Endothelial cell of hepatic sinusoid (primary cell): Measurements from ENCODE around the gene GPC5.

ENCODE experiments used
- in situ Hi-C: cut with HindIII; loops from 2 replicates; pipeline ENCODE4 v1.10.0; 2017; ENCODE audit warnings: low sequenced_read_pairs

GPC5 gene

GRCh38 chr13:92103689-92104153 lies 705.3 kb downstream of the GPC5 start:
- in situ Hi-C loops: no loop called here

DNA sequence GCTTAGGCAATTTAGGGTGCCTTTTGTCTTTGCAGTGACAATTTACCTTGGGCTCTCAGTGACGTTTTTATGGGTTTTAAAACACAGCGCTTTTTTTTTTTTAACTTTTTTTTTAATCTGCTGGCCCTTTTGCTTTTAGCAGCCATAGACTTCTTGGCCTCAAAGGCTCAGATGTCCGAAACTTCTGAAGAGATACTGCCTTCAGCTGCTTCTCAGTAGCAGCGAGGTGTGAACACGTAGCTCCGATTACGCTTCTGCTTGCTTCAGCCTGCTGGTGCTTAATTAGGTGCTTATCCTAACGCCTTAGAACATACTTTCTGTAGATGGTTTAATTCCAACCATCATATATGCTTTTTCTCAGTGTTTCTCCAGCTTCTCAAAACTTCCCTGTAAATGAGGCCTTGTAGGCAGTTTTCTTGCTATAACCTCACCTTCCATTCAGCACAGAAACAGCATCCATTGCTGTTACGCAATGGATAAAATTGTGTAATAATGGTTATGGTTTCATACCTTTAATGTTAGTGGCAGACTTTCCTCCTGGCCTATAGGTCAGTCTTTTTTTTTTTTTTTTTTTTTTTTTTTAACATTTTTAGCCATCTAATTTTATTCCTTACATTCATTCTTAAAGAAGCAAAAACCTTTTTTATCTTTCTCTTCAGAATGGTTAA lies 723.9 kb downstream of the GPC5 start:
- in situ Hi-C loops: no loop called here

DNA sequence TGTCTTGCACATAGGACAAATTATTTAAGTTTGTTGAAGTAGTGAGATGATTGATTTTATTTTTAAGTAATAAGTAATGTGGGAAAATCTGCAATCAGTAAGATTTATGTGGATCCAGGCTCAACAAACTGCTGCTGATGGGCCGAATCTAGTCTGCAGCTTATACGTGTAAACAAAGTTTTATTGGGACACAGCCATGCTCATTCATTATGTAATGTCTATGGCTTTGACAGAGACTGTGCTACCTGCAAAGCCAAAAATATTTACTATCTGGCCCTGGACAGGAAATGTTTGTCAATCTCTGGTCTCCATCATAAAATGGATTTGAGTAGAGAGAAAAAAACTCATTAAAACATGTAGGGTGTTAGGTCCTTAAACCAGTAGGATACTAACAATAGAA lies 728.0 kb downstream of the GPC5 start:
- in situ Hi-C loops: no loop called here

DNA sequence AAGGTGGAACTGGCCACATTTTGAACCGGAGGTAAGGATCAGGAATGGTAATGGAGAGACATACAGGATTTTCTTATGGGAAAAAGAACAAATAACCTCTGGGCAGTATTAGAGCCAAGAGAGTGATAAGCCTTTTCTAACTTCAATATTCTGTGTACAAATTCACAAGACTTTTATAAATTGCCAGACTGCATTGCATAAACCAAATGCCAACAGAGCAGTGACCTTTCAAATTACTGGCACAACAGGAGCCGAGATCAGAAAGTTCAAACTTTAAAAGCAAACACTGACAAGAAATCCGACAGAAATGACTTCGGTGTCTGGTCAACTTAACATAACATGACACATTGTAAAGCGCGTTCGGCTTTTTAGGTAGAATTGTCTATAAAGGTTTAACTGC lies 737.1 kb downstream of the GPC5 start:
- in situ Hi-C loops: no loop called here

- in situ Hi-C loops: no loop called here
Observed at GRCh38 chr13:92136449-92137155, 738.2 kb downstream of the GPC5 start.

GRCh38 chr13:92137520-92137919 lies 739.1 kb downstream of the GPC5 start:
- in situ Hi-C loops: no loop called here

- in situ Hi-C loops: no loop called here
Observed at GRCh38 chr13:92143766-92144165, 745.3 kb downstream of the GPC5 start.

DNA sequence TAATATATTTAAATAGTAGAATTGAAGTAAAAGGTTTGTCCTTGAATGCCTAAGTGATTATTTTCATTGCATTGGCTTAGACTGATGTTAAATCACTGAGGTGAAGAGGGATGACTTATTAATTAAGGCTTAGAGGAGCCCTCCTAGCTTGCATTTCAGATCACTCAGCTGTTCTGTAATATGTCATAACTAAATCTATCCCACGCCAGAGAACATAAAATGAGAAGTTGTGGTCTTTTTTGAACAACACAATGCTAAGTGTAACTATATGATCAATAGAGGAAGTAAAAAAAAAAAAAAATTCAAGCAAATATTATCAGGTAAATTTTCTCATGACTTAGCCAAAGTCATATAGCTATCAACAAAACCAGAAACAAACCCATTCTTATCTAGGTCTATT lies 752.2 kb downstream of the GPC5 start:
- in situ Hi-C loops: no loop called here

DNA sequence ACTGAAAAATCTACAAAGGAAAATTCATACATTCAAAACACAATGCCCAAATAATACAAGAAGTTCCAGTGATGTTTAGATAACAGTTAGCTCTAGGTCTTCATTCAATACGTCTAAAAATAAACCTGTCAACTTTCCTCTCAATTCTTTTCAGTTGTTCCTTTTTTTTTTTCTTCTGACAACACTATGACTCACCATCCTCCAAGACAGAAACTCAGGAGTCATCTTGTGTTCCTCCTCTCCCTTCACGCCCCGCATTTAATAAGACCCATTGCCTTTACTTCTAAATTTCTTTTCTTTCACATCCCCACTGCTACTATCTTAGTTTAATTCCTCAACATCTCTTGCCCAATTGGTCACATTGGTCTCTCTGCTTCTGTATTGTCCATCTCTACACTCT lies 759.9 kb downstream of the GPC5 start:
- in situ Hi-C loops: no loop called here

DNA sequence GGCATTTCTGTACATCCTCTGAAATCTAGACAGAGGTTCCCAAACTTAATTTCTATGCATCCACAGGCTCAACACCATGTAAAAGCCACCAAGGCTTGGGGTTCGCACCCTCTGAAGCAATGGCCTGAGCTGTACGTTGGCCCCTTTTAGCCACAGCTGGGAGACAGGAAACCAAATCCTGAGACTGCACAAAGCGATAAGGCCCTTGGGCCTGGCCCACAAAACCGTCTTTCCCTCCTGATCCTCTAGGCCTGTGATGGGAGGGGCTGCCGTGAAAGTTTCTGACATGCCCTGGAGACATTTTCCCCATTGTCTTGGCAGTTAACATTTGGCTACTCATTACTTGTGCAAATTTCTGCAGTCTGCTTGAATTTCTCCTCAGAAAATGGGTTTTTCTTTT lies 766.4 kb downstream of the GPC5 start:
- in situ Hi-C loops: no loop called here

DNA sequence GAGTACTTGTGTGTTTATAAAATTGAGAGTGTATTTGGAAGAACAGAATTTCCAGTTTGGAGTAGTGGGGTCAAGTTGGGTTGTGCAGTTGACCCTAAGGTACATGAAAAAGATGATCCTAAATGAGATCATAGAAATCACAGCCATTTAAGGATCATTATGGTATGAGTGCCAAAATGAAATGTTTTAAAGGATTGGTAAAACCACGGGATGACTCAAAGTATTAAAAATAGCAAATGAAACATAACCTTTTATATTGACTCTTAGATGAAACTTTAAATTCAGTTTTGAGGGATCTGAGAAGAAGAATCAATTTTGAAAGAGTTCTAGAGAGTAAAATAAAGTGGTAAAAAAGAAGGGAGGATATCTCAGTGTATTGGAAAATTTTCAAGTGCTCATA lies 773.8 kb downstream of the GPC5 start:
- in situ Hi-C loops: no loop called here

GRCh38 chr13:92173254-92173653 lies 774.8 kb downstream of the GPC5 start:
- in situ Hi-C loops: no loop called here

DNA sequence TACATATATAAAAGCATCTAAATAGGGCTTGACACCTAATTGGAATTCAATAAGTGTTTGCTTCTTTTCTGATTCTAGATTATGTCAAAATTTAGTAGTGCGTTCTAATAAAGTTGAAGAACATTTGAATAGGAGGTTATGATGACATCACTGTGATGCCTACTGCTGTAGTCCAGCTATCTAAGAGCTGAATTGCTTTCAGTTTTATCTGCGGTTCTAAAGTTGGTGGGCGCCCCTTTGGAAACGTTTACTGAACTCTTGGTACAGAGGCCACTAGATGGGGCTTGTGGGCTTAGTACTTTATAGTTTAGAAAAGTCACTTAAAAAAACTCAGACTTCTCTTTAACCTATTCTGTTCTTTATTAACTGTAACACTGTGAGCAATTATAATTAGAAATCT lies 776.9 kb downstream of the GPC5 start:
- in situ Hi-C loops: loop anchor here (25.0 kb wide), 1 partner anchor 187 kb away; no protein-coding TSS in a partner anchor

DNA sequence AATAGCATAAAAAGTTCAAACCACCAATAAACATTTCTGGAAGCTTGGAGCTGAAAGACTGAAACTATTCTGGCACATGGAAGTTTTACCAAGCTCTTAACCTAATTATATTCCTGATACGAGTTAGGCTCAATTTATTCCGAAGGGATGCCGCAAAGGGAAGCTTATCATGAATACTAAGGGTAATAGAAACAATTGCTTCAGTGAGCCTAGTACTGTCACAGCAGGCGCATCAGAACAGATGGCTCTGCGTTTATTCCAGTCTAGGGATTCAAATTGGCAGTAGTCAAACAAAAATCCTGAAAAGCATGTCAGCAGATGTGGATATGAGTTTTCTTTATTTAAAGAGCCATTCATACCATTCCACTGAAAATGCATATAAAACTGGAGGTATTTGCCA lies 779.5 kb downstream of the GPC5 start:
- in situ Hi-C loops: loop anchor here (25.0 kb wide), 1 partner anchor 184 kb away; no protein-coding TSS in a partner anchor

GRCh38 chr13:92179223-92179622 lies 780.8 kb downstream of the GPC5 start:
- in situ Hi-C loops: loop anchor here (25.0 kb wide), 1 partner anchor 183 kb away; no protein-coding TSS in a partner anchor

- in situ Hi-C loops: loop anchor here (25.0 kb wide), 1 partner anchor 175 kb away; no protein-coding TSS in a partner anchor
Observed at GRCh38 chr13:92187378-92187989, 789.1 kb downstream of the GPC5 start.

GRCh38 chr13:92188574-92188973 lies 790.2 kb downstream of the GPC5 start:
- in situ Hi-C loops: loop anchor here (25.0 kb wide), 1 partner anchor 174 kb away; no protein-coding TSS in a partner anchor

- in situ Hi-C loops: loop anchor here (25.0 kb wide), 1 partner anchor 166 kb away; no protein-coding TSS in a partner anchor
Observed at GRCh38 chr13:92196591-92197256, 798.3 kb downstream of the GPC5 start.

DNA sequence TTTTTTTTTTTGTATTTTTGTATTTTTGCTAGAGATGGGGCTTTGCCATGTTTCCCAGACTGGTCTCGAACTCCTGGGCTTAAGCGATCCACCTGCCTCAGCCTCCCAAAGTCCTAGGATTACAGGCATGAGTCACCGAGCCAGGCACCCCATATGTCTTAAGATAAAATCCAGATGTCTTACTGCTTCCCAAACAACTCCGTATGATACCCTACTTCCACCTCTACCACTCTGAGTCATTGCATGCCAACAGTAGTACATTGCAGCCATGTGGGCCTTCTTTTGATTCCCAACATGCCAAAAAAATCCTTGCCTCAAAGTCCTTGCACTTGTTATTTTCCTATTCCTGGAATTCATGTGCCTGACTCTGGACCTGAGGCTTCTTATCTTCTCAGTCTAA lies 799.2 kb downstream of the GPC5 start:
- in situ Hi-C loops: loop anchor here (25.0 kb wide), 1 partner anchor 165 kb away; no protein-coding TSS in a partner anchor

DNA sequence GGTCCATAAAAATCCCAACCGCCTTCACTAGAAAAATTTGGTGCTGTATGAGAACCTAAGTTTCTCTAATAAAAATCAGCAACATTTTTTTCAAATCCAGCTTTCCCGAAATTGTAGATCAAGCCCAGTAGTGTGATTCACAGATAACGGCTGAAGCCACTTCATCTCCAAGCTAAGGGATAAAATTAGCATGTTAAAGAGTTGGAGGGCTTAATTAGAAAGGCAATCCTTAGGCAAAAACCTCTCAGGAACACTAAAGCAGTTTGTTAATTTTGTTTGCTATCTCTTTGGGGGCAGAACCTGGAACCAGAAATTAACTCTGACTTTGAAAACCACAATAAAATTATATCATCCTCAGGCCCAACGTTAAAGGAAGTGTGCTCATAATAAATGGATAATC lies 820.2 kb downstream of the GPC5 start:
- in situ Hi-C loops: no loop called here

GRCh38 chr13:92221916-92222315 lies 823.5 kb downstream of the GPC5 start:
- in situ Hi-C loops: no loop called here
